GM21619 (cell line): ENCODE data around the gene CYP2A13.
"Not testable (repeated sequence)": the region's sequence is repeated elsewhere in the genome, so short reads cannot be mapped to it uniquely, and the experiment has no call there.

Experiments
- ATAC-seq: cut with Tn5 transposase; IDR thresholded peaks from one replicate; pipeline ENCODE4 v1.9.1; 2021; ENCODE audit not compliant: unreplicated experiment

The CYP2A13 gene

DNA sequence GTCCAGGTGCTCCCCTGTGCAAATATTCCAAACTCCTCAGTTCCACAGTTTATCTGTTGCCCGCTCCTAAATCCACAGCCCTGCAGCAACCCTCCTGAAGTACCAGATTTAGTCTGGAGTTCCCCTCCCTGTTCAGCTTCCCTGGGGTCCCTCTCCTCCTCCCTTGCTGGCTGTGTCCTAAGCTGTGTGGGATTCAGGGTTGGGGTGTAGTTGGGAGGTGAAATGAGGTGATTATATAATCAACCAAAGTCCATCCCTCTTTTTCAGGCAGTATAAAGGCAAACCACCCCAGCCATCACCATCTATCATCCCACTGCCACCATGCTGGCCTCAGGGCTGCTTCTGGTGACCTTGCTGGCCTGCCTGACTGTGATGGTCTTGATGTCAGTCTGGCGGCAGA lies at the start of gene CYP2A13:
CYP2A13 (plus strand) TSS at position 301 of the 400 bp plus-strand sequence; CDS start at position 322, 21 bp downstream.
- ATAC-seq, result no peak

DNA sequence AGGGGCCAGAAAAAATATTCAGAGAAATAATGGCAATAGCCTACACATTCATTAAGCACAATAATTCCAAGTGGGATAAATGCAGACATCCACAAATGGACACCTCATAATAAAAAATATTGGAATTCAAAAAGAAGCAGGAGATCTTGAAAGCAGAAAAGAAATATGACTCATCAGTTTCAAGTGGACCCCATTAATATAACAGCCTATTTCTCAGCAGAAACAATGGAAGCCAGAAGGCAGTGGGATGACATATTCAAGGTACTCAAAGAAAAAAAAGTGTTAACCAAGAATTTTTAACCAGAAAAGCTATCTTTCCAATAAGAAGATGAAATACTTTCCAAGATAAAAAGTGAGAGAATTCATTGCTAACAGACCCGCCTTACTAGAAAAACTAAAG lies 48.4 kb upstream of the CYP2A13 start:
- ATAC-seq, result no peak

DNA sequence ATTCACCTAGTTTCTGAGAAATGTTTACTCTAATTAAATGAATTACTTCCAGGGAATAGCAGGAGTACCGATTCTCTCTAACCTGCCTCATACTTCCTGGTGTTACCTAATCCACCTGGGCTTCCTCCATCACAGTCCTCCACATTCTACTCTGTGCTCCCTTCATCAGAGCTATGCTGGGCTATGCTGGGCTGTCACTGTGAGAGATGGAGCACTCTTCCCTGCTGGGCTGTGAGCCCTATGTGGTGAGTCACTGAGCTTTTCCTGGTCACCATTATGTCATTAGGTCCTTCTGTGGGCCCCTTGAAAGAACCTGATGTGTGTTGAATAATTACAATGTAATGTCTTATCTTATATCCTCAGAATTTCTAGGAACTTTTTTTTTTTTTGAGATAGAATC lies 43.2 kb upstream of the CYP2A13 start:
- ATAC-seq, result not testable (repeated sequence)

GRCh38 chr19:41050426-41050825 lies 37.8 kb upstream of the CYP2A13 start:
- ATAC-seq, result no peak

- not testable (repeated sequence) for ATAC-seq
Observed at GRCh38 chr19:41052162-41052561, 36.1 kb upstream of the CYP2A13 start.

GRCh38 chr19:41053331-41053730 lies 34.9 kb upstream of the CYP2A13 start:
- ATAC-seq, result not testable (repeated sequence)

GRCh38 chr19:41064974-41065569 lies 23.2 kb upstream of the CYP2A13 start:
- no peak for ATAC-seq

- ATAC-seq, result no peak
Observed at GRCh38 chr19:41076286-41076685, 12.0 kb upstream of the CYP2A13 start.

DNA sequence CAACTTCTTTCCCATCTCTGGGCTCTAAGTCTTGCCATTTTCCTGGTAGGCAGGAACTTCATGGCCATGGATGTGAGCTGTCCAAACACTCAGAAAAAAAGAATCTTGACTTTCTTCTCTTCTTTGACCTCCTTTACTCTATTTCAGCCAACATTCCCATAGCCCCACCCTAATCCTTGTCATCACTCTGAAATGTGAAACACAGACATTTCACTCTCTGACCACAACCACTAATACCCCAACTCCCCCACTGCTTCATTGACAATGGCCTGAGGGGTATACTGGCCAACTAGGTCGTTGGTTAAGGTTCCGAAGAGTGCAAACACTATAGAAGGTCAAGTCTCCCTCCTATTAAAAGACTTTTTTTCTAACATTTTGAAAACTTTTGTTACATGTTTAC lies 4.7 kb upstream of the CYP2A13 start:
- no peak for ATAC-seq

DNA sequence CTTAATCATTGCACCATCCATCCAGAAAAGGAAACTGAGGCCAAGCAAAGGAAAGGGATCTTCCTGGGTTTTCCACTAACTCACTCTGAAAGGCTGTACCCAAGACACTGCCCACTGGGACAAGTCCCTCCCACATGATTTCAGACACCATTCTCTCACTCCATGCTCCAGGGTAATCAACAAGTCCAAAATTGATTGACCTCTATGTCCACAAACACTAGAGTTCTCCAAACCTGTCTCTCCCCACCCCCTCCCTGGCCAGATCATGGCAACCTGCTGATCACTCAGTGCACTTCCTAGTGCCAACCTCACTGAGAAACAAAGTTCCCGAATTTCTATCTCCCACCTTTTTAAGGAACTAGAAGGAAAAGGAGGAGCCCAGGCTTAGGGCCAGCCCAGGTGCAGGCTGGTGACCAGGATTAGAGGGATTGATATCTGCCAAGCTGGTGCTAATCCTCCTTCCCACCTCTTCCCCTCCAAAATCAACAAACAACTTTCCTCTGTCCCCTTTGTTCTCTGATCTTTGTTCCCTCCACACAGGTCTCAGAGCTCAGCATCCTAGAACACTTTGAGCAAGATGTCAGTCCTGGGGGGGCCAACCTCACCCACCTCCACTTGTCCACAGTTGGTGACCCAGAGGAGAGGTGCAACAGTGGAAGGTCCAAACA lies 2.4 kb upstream of the CYP2A13 start:
- ATAC-seq, result no peak

DNA sequence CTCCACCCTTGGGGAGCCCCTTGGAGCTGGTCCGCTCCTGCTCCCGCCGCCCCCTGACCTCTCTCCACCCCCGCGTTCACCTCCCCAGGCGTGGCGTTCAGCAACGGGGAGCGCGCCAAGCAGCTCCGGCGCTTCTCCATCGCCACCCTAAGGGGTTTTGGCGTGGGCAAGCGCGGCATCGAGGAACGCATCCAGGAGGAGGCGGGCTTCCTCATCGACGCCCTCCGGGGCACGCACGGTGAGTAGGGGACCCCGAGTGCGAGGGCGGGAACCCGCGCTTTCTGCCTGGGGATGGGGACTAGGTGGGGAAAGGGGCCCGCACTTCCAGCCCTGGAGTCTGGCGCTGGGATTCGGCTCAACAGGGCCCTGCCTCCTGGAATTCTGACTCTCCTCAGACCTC lies 1.7 kb downstream of the CYP2A13 start:
- no peak for ATAC-seq

DNA sequence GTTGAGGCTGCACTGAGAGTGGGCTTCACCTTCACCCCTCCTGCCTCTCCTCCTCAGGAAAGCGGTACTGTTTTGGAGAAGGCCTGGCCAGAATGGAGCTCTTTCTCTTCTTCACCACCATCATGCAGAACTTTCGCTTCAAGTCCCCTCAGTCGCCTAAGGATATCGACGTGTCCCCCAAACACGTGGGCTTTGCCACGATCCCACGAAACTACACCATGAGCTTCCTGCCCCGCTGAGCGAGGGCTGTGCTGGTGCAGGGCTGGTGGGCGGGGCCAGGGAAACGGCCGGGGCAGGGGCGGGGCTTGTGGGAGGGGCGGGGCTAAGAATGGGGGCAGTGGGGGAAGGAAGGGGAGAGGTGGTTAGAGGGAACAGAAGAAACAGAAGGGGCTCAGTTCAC lies 7.5 kb downstream of the CYP2A13 start:
- no peak for ATAC-seq

DNA sequence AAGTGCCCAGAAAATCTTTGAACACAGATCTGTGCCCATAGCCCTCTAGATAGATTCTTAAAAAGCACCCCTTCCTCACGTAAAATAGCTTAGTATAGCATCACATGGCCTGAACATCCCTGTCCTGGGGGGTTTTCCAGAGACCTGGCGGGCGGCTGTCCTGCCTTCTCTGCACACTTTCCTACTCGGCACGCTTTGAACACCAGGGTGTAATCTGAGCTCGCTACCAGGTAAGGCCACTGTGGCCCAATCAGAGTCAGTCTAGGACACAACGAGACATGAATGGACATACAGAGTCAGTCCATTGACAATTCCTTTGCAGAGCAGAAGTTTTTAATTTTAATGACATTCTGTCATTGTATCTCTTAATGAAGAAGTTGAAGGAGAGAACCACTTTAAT lies 8.1 kb downstream of the CYP2A13 start:
- ATAC-seq, result no peak

DNA sequence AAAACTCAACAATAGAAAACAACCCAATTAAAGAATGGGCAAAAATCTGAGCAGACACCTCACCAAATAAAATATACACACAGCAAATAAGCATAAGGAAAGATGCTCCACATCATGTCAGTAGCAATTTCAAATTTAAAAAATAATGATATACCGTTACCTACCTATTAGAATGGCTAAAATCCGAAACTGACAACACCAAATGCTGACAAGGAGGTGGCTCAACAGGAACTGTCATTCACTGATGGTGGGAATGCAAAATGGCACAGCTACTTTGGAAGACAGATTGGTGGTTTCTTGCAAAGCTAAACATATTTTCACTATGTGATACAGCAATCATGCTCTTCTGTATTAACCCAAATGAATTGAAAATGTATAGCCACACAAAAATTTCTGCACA lies 9.1 kb downstream of the CYP2A13 start:
- ATAC-seq, result no peak

DNA sequence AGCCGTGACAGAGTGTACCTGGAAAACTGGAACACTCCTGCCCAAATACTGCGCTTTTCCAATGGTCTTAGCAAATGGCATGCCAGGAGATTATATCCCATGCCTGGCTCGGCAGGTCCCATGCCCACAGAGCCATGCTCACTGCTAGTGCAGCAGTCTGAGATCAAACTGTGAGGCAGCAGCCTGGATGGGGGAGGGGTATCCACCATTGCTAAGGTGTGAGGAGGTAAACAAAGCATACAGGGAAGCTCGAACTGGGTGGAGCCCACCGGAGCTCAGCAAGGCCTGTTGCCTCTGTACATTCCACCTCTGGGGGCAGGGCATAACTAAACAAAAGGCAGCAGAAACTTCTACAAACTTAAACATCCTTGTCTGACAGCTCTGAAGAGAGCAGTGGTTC lies 10.5 kb downstream of the CYP2A13 start:
- ATAC-seq, result no peak

- ATAC-seq, result not testable (repeated sequence)
Observed at GRCh38 chr19:41102210-41102609, 14.0 kb downstream of the CYP2A13 start.

DNA sequence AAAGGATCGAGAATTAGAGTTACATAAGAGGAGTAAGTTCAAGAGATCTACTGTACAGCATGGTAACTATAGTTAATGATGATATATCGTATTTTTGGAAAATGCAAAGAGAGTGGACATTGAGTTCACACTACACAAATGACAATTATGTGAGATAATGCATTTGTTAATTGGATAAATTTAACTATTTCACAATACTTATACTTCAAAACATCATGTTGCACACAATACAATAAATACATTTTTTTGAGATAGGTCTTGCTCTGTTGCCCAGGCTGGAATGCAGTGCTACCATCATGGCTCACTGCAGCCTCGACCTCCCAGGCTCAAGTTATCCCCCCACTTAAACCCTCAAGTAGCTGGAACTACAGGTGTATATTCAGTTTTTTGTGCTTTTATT lies 17.9 kb downstream of the CYP2A13 start:
- ATAC-seq, result no peak

- ATAC-seq, result no peak
Observed at GRCh38 chr19:41111296-41111695, 23.0 kb downstream of the CYP2A13 start.

DNA sequence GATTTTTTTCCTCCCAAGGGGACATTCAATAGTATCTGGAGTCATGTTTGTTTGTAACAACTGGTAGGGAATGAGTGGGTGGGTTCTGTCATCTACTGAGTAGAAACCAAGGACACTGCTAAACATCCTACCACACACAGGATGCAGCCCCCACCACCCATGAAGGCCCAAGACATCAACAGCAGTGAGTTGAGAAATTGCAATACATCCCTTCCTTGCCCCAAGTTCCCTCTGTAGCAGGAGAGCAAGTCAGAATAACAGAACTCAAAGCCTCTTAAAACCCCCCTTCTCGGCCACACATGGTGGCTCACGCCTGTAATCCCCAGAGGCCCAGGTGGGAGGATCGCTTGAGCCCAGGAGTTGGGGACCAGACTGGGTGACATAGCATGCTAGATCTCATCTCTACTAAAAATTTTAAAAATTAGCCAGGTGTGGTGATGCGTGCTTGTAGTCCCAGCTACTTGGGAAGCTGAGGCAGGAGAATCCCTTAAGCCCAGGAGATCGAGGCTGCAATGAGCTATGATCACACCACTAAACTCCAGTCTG lies 23.6 kb downstream of the CYP2A13 start:
- no peak for ATAC-seq

DNA sequence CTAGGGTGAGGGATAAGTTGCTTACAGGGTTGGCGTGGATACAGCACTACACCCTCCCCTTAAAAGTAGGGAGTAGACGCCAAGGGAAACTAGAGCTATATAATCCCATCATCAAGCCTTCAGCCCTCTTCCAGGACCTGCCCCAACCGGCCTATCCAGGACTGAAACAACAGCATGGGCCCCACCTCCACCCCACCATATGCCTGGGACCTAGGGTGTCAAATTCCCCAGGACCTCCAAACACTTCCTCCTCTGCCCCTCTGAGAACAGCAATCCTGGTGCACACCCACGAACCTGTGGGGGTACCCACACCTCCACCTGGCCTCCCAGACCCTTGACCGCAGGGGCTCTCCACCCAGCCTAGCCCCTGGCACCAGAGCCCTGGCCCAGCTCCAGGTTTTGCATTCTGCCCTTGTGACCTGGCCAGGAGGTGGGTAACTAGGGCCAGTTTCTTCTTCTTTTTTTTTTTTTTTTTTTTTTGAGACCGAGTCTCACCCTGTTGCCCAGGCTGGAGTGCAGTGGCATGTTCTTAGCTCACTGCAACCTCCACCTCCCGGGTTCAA lies 24.6 kb downstream of the CYP2A13 start:
- ATAC-seq, result no peak

- no peak for ATAC-seq
Observed at GRCh38 chr19:41114132-41114531, 25.9 kb downstream of the CYP2A13 start, which contains the start of gene CYP2F1. TSS of gene CYP2F1 (plus strand) at chr19:41114432. CDS start at chr19:41116189, 1,757 bp downstream.

GRCh38 chr19:41116261-41116660 lies 28.0 kb downstream of the CYP2A13 start:
- ATAC-seq, result no peak
